Activated CD8-positive, alpha-beta memory T cell treated with anti-CD3 and anti-CD28 coated beads, Interleukin-2, amount 50 U/mL, for 1 hour (primary cell): Measurements from ENCODE around the gene LRCOL1.
A peak's percentile ranks its signal among the peaks of the same experiment; 100 is the strongest.

ENCODE experiments used
- DNase-seq: peaks from one replicate; pipeline ENCODE4 v3.0.0-alpha.2; 2020; ENCODE audit errors: extremely low read depth

LRCOL1 gene

GRCh38 chr12:132619071-132619385 lies 8.6 kb upstream of the LRCOL1 start:
- no peak for DNase-seq

- DNase-seq: no peak
Measured at GRCh38 chr12:132618683-132619043, 8.3 kb upstream of the LRCOL1 start, which contains the start of gene P2RX2. Gene P2RX2 (plus strand): TSS chr12:132618776. CDS start chr12:132618817, 41 bp downstream.

GRCh38 chr12:132617822-132618682 lies 7.7 kb upstream of the LRCOL1 start:
- no peak for DNase-seq

GRCh38 chr12:132617135-132617701 lies 6.8 kb upstream of the LRCOL1 start:
- DNase-seq: no peak

GRCh38 chr12:132615579-132616038 lies 5.2 kb upstream of the LRCOL1 start:
- DNase-seq: no peak

GRCh38 chr12:132614861-132615578 lies 4.6 kb upstream of the LRCOL1 start:
- DNase-seq: peak; percentile 32

GRCh38 chr12:132614029-132614428 lies 3.6 kb upstream of the LRCOL1 start:
- no peak for DNase-seq

- no peak for DNase-seq
Measured at GRCh38 chr12:132611620-132612019, 1.2 kb upstream of the LRCOL1 start.

- DNase-seq: no peak
Measured at GRCh38 chr12:132610866-132611602, 652 bp upstream of the LRCOL1 start.

- DNase-seq: no peak
Measured at GRCh38 chr12:132608231-132609171, 1.9 kb downstream of the LRCOL1 start.

GRCh38 chr12:132606927-132607326 lies 3.5 kb downstream of the LRCOL1 start:
- DNase-seq: no peak

- DNase-seq: no peak
Measured at GRCh38 chr12:132606466-132606865, 3.9 kb downstream of the LRCOL1 start.

GRCh38 chr12:132605892-132606291 lies 4.5 kb downstream of the LRCOL1 start:
- no peak for DNase-seq

- DNase-seq: no peak
Measured at GRCh38 chr12:132604668-132605441, 5.5 kb downstream of the LRCOL1 start.

- DNase-seq: no peak
Measured at GRCh38 chr12:132604151-132604618, 6.2 kb downstream of the LRCOL1 start.

GRCh38 chr12:132603240-132604150 lies 6.9 kb downstream of the LRCOL1 start:
- no peak for DNase-seq

- DNase-seq: no peak
Measured at GRCh38 chr12:132602572-132603239, 7.7 kb downstream of the LRCOL1 start.

- DNase-seq: no peak
Measured at GRCh38 chr12:132601171-132601883, 9.1 kb downstream of the LRCOL1 start.
